DND-41 (cell line): ENCODE measurements around the gene ATXN1L.
A peak's percentile ranks its signal among the peaks of the same experiment; 100 is the strongest.

ENCODE experiments used
- ATAC-seq: fragments of 200-7000 bp; cut with Tn5 transposase; 3 replicates; pipeline ENCODE4 v1.9.1; 2021; ENCODE audit warnings: low read depth; ENCODE audit not compliant: insufficient read depth
- DNase-seq: peaks from one replicate; pipeline ENCODE4 v3.0.0-alpha.2; 2020
- H2AFZ ChIP-seq: 2 replicates; pipeline ENCODE4 v1.6.0; 2012; ENCODE audit warnings: low read depth, low read length
- H3K27ac ChIP-seq: 2 replicates; pipeline ENCODE4 v1.5.1; 2012; ENCODE audit warnings: low read length, inconsistent platforms
- H3K27me3 ChIP-seq: fragments of 200-600 bp; sonication (generic); 2 replicates; pipeline ENCODE4 v1.6.0; 2012; ENCODE audit warnings: low read length, mild to moderate bottlenecking, inconsistent platforms; ENCODE audit not compliant: insufficient read depth, poor library complexity
- H3K36me3 ChIP-seq: 2 replicates; pipeline ENCODE4 v1.5.1; 2012; ENCODE audit warnings: low read length, inconsistent platforms; ENCODE audit not compliant: insufficient read depth
- H3K4me1 ChIP-seq: 2 replicates; pipeline ENCODE4 v1.5.1; 2012; ENCODE audit warnings: mild to moderate bottlenecking, low read length; ENCODE audit not compliant: insufficient read depth
- H3K4me2 ChIP-seq: 2 replicates; pipeline ENCODE4 v1.6.0; 2012; ENCODE audit warnings: mild to moderate bottlenecking, moderate library complexity, low read length, inconsistent platforms; ENCODE audit not compliant: insufficient read depth
- H3K4me3 ChIP-seq, 2 experiments: fragments of 200-600 bp in 1 of 2; shearing (Covaris generic) in 1 of 2; 2 replicates each; pipeline ENCODE4 v1.5.1; 2012 to 2016; ENCODE audit warnings: inconsistent platforms in 2 of 2, low read length in 2 of 2, mild to moderate bottlenecking in 2 of 2, low read depth in 1 of 2, moderate library complexity in 1 of 2
- H3K79me2 ChIP-seq: 2 replicates; pipeline ENCODE4 v1.6.0; 2012; ENCODE audit warnings: low read length, inconsistent platforms; ENCODE audit not compliant: insufficient read depth
- H3K9ac ChIP-seq: 2 replicates; pipeline ENCODE4 v1.6.0; 2012; ENCODE audit warnings: low read depth, mild to moderate bottlenecking, inconsistent platforms, low read length, moderate library complexity
- H3K9me3 ChIP-seq: 2 replicates; pipeline ENCODE4 v1.5.1; 2012; ENCODE audit warnings: low read length, moderate library complexity, mild to moderate bottlenecking, inconsistent platforms; ENCODE audit not compliant: insufficient read depth, severe bottlenecking
- H4K20me1 ChIP-seq: 2 replicates; pipeline ENCODE4 v1.6.0; 2012; ENCODE audit warnings: low read length; ENCODE audit not compliant: insufficient read depth
- EZH2 ChIP-seq: IDR thresholded peaks from 3 replicates; pipeline ENCODE4 v1.6.1; 2012; ENCODE audit warnings: borderline replicate concordance, low read depth, mild to moderate bottlenecking, moderate library complexity, low read length, inconsistent platforms; ENCODE audit not compliant: severe bottlenecking
- TF ChIP-seq, protein P1 (sequence below): IDR thresholded peaks from 2 replicates; pipeline ENCODE4 v1.5.1; 2012; ENCODE audit warnings: borderline replicate concordance, low read length, moderate library complexity, mild to moderate bottlenecking; ENCODE audit not compliant: poor library complexity, severe bottlenecking; ENCODE audit errors: extremely low read depth

Gene ATXN1L, protein sequence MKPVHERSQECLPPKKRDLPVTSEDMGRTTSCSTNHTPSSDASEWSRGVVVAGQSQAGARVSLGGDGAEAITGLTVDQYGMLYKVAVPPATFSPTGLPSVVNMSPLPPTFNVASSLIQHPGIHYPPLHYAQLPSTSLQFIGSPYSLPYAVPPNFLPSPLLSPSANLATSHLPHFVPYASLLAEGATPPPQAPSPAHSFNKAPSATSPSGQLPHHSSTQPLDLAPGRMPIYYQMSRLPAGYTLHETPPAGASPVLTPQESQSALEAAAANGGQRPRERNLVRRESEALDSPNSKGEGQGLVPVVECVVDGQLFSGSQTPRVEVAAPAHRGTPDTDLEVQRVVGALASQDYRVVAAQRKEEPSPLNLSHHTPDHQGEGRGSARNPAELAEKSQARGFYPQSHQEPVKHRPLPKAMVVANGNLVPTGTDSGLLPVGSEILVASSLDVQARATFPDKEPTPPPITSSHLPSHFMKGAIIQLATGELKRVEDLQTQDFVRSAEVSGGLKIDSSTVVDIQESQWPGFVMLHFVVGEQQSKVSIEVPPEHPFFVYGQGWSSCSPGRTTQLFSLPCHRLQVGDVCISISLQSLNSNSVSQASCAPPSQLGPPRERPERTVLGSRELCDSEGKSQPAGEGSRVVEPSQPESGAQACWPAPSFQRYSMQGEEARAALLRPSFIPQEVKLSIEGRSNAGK

DNA sequence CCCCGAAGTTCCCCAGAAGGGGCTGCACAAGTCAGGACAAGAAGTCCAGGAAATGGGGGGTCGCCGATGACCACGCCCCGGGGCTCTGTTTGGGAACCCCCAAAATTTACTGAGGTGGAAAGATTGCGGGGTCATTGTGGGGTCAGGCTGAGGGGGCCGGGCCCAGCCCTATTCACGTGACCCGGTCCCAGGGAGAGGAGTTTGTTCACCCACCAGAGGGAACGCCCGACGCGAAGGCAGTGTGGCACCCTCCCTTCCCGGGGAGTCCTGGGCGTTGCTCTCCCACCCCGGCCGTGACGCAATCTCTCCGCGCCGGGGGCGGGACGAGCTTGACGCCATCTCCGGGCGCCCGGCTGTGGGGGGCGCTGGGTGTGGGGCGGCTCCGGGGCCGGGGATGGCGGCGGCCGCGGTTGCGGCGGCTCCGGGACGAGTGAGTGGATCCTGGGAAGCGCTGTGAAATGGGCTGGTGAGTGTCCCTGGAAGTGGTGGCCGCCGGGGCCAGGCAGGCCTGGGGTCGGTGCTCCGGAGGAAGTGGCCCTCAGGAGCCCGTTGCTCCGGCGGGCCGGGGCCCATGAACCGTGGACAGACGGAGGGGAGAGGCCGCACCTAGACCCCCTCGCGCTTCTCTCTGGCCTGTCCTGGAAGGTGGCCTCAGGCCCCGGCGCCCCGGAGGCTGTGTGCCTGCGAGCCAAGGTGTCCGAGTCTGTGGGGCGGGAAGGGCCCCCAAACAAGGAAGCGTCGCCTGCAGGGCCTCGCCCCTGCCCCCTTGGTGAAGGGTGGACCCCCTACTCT is at the start of gene ATXN1L:
Gene ATXN1L, plus strand, starts transcription at position 338 of the 792 bp plus-strand sequence. CDS start 3,765 bp downstream, outside the sequence.
- no peaks in the 10 kb centered on the region for H3K27me3 ChIP-seq
- H3K27ac ChIP-seq, result peak within 1 kb of the TSS; percentile 78
- peaks cover 29% of the 10 kb centered on the region for H3K79me2 ChIP-seq
- peak within 1 kb of the TSS; percentile 98 for H2AFZ ChIP-seq
- H3K9me3 ChIP-seq, result no peaks in the 10 kb centered on the region
- peak within 1 kb of the TSS; percentile 57 to 80 for H3K4me3 ChIP-seq
- no peak for TF ChIP-seq EZH2
- TF ChIP-seq, protein P1, sequence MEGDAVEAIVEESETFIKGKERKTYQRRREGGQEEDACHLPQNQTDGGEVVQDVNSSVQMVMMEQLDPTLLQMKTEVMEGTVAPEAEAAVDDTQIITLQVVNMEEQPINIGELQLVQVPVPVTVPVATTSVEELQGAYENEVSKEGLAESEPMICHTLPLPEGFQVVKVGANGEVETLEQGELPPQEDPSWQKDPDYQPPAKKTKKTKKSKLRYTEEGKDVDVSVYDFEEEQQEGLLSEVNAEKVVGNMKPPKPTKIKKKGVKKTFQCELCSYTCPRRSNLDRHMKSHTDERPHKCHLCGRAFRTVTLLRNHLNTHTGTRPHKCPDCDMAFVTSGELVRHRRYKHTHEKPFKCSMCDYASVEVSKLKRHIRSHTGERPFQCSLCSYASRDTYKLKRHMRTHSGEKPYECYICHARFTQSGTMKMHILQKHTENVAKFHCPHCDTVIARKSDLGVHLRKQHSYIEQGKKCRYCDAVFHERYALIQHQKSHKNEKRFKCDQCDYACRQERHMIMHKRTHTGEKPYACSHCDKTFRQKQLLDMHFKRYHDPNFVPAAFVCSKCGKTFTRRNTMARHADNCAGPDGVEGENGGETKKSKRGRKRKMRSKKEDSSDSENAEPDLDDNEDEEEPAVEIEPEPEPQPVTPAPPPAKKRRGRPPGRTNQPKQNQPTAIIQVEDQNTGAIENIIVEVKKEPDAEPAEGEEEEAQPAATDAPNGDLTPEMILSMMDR, result peak; percentile 21
- H4K20me1 ChIP-seq, result peaks cover 24% of the 10 kb centered on the region; the same call in 1 of the 2 replicates
- peak within 1 kb of the TSS; percentile 90 for H3K4me2 ChIP-seq
- H3K36me3 ChIP-seq, result peaks cover 34% of the 10 kb centered on the region
- DNase-seq, result peak; percentile 92
- peaks cover 24% of the 10 kb centered on the region for H3K4me1 ChIP-seq
- peak; percentile 96 for ATAC-seq
- H3K9ac ChIP-seq, result peak within 1 kb of the TSS; percentile 87

DNA sequence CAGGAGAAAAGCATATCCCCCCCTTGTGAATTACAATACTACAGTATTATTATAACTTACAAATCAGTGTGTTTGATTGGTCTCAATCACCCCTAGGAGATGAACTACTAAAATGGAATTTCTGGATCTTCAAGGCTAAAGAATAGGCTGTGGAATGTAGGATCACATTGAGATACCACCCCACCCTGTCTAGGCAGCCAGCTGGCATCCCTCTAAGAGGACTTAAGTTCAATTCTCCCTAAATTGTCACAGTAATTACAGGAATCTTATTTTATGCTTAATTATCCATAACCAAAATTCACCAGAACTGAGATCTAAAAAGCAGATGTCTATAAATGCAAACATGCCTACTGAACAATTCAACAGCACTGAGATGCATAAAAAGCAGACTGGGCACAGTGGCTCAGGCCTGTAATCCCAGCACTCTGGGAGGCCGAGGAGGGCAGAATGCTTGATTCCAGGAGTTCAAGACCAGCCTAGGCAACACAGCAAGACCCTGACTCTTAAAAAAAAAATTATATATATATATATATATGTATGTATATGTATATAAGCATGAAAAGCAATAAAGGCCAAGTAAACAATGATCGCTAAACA is 49.2 kb upstream of the ATXN1L start:
- no peaks in the 10 kb centered on the region for H3K9me3 ChIP-seq
- no peak overlapping the region for H3K27ac ChIP-seq
- no peak overlapping the region for H2AFZ ChIP-seq
- H3K4me2 ChIP-seq, result no peak overlapping the region
- H3K4me1 ChIP-seq, result 0 out of 2 replicates have a peak, but pooled peaks cover 2% of the 10 kb centered on the region
- DNase-seq (no peak), ATAC-seq (no peak)
- no peak overlapping the region for H3K9ac ChIP-seq
- H4K20me1 ChIP-seq, result peaks cover 46% of the 10 kb centered on the region
- H3K27me3 ChIP-seq, result no peaks in the 10 kb centered on the region
- H3K79me2 ChIP-seq, result peaks cover 96% of the 10 kb centered on the region
- H3K36me3 ChIP-seq, result peaks cover 12% of the 10 kb centered on the region; the same call in 1 of the 2 replicates
- no peak overlapping the region for H3K4me3 ChIP-seq
- no peak for TF ChIP-seq EZH2
- TF ChIP-seq, protein P1, result no peak

DNA sequence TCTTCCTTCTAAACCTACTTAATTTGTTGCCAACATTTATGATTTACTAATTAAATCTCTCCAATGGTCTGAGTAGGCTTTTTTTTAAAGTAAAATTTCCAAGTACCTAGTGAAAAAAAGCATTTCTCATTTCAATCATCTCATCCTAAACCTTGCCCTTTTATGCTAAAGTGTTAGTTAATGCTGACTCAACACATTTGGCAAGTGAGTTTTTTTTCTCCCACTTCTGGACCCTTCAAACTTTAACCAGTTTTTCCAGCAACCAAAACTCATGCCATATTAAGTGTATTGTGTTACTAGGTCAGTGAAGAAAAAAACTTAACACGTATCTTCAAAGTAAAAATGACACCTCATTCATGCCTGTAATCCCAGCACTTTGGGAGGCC is 42.5 kb upstream of the ATXN1L start:
- H3K27ac ChIP-seq, result no peak overlapping the region
- ATAC-seq (no peak), DNase-seq (no peak)
- peaks cover 19% of the 10 kb centered on the region for H4K20me1 ChIP-seq
- peaks cover 27% of the 10 kb centered on the region for H3K36me3 ChIP-seq
- no peak overlapping the region for H3K4me3 ChIP-seq
- no peak overlapping the region for H2AFZ ChIP-seq
- H3K4me2 ChIP-seq, result no peak overlapping the region
- peaks cover 24% of the 10 kb centered on the region for H3K4me1 ChIP-seq
- H3K9ac ChIP-seq, result no peak overlapping the region
- H3K79me2 ChIP-seq, result peaks cover 94% of the 10 kb centered on the region
- no peaks in the 10 kb centered on the region for H3K9me3 ChIP-seq
- TF ChIP-seq, protein P1, result no peak
- no peak for TF ChIP-seq EZH2
- H3K27me3 ChIP-seq, result no peaks in the 10 kb centered on the region
